ENCODE results near the gene AKR1A1.
A peak's percentile ranks its signal among the peaks of the same experiment; 100 is the strongest.

AKR1A1 gene

DNA sequence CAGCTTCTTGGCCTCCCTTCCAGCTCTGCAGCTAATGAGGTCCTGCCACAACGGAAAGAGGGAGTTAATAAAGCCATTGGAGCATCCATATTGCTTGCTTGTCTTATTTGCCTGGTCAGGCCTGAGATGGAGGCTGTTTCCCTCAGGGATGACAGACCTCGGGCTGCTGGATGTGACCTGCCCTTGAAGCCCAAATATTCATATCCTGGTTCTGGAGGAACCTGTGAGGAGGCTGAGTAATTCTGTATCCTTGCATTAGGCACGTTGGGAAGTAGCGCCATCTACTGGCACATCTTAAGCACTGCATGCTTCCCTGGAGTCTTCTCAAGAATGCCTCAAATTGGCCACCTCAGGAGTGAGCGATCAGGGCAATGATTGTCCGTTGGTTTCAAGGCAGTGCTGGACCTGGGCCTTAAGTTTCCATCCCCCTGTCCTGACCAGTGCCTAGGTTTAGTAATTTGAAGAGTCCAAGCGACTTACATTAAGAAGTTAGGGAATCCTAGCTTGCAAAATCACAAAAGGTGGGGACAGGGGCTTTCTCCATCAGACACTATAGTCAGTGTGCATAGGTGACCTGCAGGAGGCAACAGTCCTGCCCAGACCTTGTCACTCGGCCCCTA is 19.4 kb downstream of the AKR1A1 start:
- TF ChIP-seq, protein P1, sequence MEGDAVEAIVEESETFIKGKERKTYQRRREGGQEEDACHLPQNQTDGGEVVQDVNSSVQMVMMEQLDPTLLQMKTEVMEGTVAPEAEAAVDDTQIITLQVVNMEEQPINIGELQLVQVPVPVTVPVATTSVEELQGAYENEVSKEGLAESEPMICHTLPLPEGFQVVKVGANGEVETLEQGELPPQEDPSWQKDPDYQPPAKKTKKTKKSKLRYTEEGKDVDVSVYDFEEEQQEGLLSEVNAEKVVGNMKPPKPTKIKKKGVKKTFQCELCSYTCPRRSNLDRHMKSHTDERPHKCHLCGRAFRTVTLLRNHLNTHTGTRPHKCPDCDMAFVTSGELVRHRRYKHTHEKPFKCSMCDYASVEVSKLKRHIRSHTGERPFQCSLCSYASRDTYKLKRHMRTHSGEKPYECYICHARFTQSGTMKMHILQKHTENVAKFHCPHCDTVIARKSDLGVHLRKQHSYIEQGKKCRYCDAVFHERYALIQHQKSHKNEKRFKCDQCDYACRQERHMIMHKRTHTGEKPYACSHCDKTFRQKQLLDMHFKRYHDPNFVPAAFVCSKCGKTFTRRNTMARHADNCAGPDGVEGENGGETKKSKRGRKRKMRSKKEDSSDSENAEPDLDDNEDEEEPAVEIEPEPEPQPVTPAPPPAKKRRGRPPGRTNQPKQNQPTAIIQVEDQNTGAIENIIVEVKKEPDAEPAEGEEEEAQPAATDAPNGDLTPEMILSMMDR (IDR thresholded peaks at IDR 0.05; ENCODE audit: low read depth, low read length) = peak; percentile 97
- no peak overlapping the region for H3K4me3 ChIP-seq (ENCODE audit: low read depth, low read length)
- in situ Hi-C loops (cut with HindIII; ENCODE audit: low sequenced_read_pairs) = no loop called here
- DNase-seq (ENCODE audit: low read depth, low spot score) = peak; percentile 73

- H3K4me3 ChIP-seq (ENCODE audit: low read depth, low read length) = no peak overlapping the region
- DNase-seq (ENCODE audit: low read depth, low spot score) = no peak
- TF ChIP-seq, protein P1 (IDR thresholded peaks at IDR 0.05; ENCODE audit: low read depth, low read length) = no peak
- in situ Hi-C loops (cut with HindIII; ENCODE audit: low sequenced_read_pairs) = no loop called here
These were observed 20.0 kb downstream of the AKR1A1 start for GRCh38 chr1:45570631-45571030.

DNA sequence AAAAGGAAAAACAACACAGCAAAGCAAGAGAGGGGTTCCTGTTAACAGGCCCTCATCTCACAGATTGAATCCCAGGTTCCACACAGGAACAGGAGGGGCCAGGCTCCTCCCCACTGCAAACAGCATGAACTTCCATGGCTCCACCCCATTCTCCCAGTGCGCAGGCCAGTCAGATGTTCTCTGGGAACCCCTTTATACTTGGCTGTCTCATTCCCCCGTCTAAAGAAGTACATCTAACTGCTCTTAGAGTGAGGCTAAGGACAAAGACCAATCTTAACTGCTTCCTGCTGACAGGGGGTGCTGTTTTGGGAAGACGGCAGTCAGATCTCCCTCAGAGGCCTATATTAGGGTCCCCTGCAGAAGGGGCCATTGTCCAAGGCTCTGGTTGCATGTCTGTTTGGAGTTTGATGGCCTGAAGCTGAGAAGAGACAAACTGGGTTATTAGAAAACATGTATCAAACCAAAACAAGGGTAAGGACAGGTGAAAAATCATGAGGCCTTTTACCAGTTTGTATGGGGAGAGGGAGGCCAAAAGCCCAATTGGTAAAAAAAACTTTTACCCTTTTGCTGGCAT is 22.7 kb downstream of the AKR1A1 start:
- H3K4me3 ChIP-seq (ENCODE audit: low read depth, low read length) = no peak overlapping the region
- TF ChIP-seq, protein P1 (IDR thresholded peaks at IDR 0.05; ENCODE audit: low read depth, low read length) = no peak
- in situ Hi-C loops (cut with HindIII; ENCODE audit: low sequenced_read_pairs) = no loop called here
- no peak for DNase-seq (ENCODE audit: low read depth, low spot score)

GRCh38 chr1:45574105-45574626 is 23.5 kb downstream of the AKR1A1 start:
- in situ Hi-C loops (cut with HindIII; ENCODE audit: low sequenced_read_pairs) = no loop called here
- TF ChIP-seq, protein P1 (IDR thresholded peaks at IDR 0.05; ENCODE audit: low read depth, low read length) = no peak

GRCh38 chr1:45583264-45583665 is 32.6 kb downstream of the AKR1A1 start:
- DNase-seq (ENCODE audit: low read depth, low spot score) = peak; percentile 97
- H3K4me3 ChIP-seq (ENCODE audit: low read depth, low read length) = peak overlapping the region; percentile 94
- in situ Hi-C loops (cut with HindIII; ENCODE audit: low sequenced_read_pairs) = no loop called here
- TF ChIP-seq, protein P1 (IDR thresholded peaks at IDR 0.05; ENCODE audit: low read depth, low read length) = no peak

More at GRCh38 chr1:45574105-45574626, 23.5 kb downstream of the AKR1A1 start:
- no peak overlapping the region for H3K4me3 ChIP-seq (ENCODE audit: low read depth, low read length)
- no peak for DNase-seq (ENCODE audit: low read depth, low spot score)

DNA sequence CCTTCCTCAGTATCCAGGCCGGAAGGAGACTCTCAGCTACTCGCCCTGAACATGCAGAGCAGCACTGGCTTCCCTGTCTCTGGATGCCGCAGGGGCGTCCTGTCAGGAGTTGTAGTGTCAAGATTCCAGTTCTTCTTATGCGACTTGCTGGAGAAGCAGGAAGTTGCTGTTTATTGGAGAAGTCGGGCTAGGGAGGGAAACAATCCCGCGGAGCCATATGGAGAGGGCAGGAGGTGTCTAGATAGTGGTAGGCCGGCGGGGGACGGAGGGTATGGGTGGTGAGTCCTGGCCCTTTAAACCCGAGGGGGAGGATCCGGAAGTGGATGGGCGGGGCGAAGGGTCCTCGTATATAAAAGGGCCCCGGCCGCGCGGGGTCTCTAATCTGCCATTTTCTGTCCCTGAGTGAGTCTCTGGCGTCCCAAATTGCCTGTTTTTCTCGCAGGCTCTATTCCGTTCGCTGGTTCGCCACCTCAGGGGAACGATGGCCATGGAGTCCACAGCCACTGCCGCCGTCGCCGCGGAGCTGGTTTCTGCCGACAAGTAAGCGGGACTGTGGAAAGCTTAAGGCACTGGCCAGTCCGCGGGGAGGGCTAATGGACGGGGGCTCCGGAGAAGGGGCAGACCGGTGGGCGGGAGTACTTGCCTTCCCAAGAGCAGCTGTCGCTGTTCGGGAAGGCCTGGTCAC is 33.2 kb downstream of the AKR1A1 start, which contains the start of gene NASP:
Gene NASP (plus strand): TSS at position 376 of the 685 bp plus-strand sequence. CDS start 106 bp downstream, at position 482.
- TF ChIP-seq, protein P1 (IDR thresholded peaks at IDR 0.05; ENCODE audit: low read depth, low read length) = no peak
- peak; percentile 87 for DNase-seq (ENCODE audit: low read depth, low spot score)
- in situ Hi-C loops (cut with HindIII; ENCODE audit: low sequenced_read_pairs) = no loop called here
- peak within 1 kb of the TSS; percentile 94 for H3K4me3 ChIP-seq (ENCODE audit: low read depth, low read length)

All from astrocyte of the spinal cord (primary cell).